Measurements from ENCODE around the gene RAB36. TPM values are rescaled to one million over a fixed set of nuclear protein-coding genes. Genes with fewer than 3 reads are reported as not detected.

Gene RAB36
- total RNA-seq, 1 donor from 2014 or later: 0.47 TPM

- H3K27ac ChIP-seq (replicated peaks): no peak overlapping the region
- no peak for DNase-seq
- peaks cover 68% of the 10 kb centered on the region for H3K4me1 ChIP-seq
- H3K36me3 ChIP-seq: no peaks in the 10 kb centered on the region
- no peak for TF ChIP-seq CTCF (IDR thresholded peaks at IDR 0.05; ENCODE audit: borderline replicate concordance)
- no peaks in the 10 kb centered on the region for H3K9me3 ChIP-seq (replicated peaks)
- peak overlapping the region; percentile 78 for H3K4me3 ChIP-seq
- H3K27me3 ChIP-seq (ENCODE audit: low read depth): no peaks in the 10 kb centered on the region
- intact Hi-C loops (cut with micrococcal nuclease): no loop called here
Observed at GRCh38 chr22:23184100-23184763, 39.0 kb downstream of the RAB36 start.

- Histone ChIP-seq H3K27me3 (ENCODE audit: low read depth) (no peaks in the 10 kb centered on the region), H3K4me1 (peaks cover 63% of the 10 kb centered on the region), H3K4me3 (no peak overlapping the region)
Observed at GRCh38 chr22:23184764-23185113, 39.5 kb downstream of the RAB36 start.

GRCh38 chr22:23187211-23187610, 41.9 kb downstream of the RAB36 start:
- no peak for TF ChIP-seq CTCF (IDR thresholded peaks at IDR 0.05; ENCODE audit: borderline replicate concordance)
- Histone ChIP-seq H3K27me3 (ENCODE audit: low read depth) (no peaks in the 10 kb centered on the region), H3K4me1 (peaks cover 73% of the 10 kb centered on the region), H3K27ac (replicated peaks) (no peak overlapping the region), H3K4me3 (no peak overlapping the region), H3K9me3 (replicated peaks) (no peaks in the 10 kb centered on the region), H3K36me3 (no peaks in the 10 kb centered on the region)
- intact Hi-C loops (cut with micrococcal nuclease): no loop called here
- DNase-seq: no peak

More at GRCh38 chr22:23184764-23185113, 39.5 kb downstream of the RAB36 start:
- no peak for TF ChIP-seq CTCF (IDR thresholded peaks at IDR 0.05; ENCODE audit: borderline replicate concordance)
- no peak for DNase-seq
- Histone ChIP-seq H3K9me3 (replicated peaks) (no peaks in the 10 kb centered on the region), H3K27ac (replicated peaks) (no peak overlapping the region), H3K36me3 (no peaks in the 10 kb centered on the region)
- intact Hi-C loops (cut with micrococcal nuclease): no loop called here

GRCh38 chr22:23187871-23188700, 42.8 kb downstream of the RAB36 start:
- TF ChIP-seq CTCF (IDR thresholded peaks at IDR 0.05; ENCODE audit: borderline replicate concordance): no peak
- H3K36me3 ChIP-seq: no peaks in the 10 kb centered on the region
- no peak overlapping the region for H3K27ac ChIP-seq (replicated peaks)
- peaks cover 73% of the 10 kb centered on the region for H3K4me1 ChIP-seq
- intact Hi-C loops (cut with micrococcal nuclease): no loop called here
- H3K27me3 ChIP-seq (ENCODE audit: low read depth): no peaks in the 10 kb centered on the region
- no peak overlapping the region for H3K4me3 ChIP-seq
- no peaks in the 10 kb centered on the region for H3K9me3 ChIP-seq (replicated peaks)
- DNase-seq: no peak

- intact Hi-C loops (cut with micrococcal nuclease): no loop called here
- H3K27ac ChIP-seq (replicated peaks): peak overlapping the region; percentile 42
- H3K36me3 ChIP-seq: no peaks in the 10 kb centered on the region
- peaks cover 63% of the 10 kb centered on the region for H3K4me1 ChIP-seq
- no peak for TF ChIP-seq CTCF (IDR thresholded peaks at IDR 0.05; ENCODE audit: borderline replicate concordance)
- no peaks in the 10 kb centered on the region for H3K27me3 ChIP-seq (ENCODE audit: low read depth)
- no peak overlapping the region for H3K4me3 ChIP-seq
- DNase-seq: peak; percentile 27
- no peaks in the 10 kb centered on the region for H3K9me3 ChIP-seq (replicated peaks)
Observed at GRCh38 chr22:23190526-23190925, 45.2 kb downstream of the RAB36 start.
